HFFc6 (cell line): ENCODE results near the gene RBM20. TPM values are rescaled to one million over a fixed set of nuclear protein-coding genes. Genes with fewer than 3 reads are reported as not detected.
"Not testable (repeated sequence)": the region's sequence is repeated elsewhere in the genome, so short reads cannot be mapped to it uniquely, and the experiment has no call there.

Source experiments
- DNase-seq: peaks from one replicate; pipeline ENCODE4 v3.0.0-alpha.2; 2018
- H3K27ac Mint-ChIP-seq: 2 replicates; pipeline ENCODE4 v1.8.0; 2020; ENCODE audit warnings: mild to moderate bottlenecking, mixed read lengths
- H3K27me3 Mint-ChIP-seq: 2 replicates; pipeline ENCODE4 v1.8.0; 2021; ENCODE audit warnings: mild to moderate bottlenecking, moderate library complexity, mixed read lengths; ENCODE audit not compliant: insufficient read depth
- H3K36me3 Mint-ChIP-seq: 2 replicates; pipeline ENCODE4 v1.8.0; 2021; ENCODE audit warnings: low read depth, mixed read lengths
- H3K4me1 Mint-ChIP-seq: 2 replicates; pipeline ENCODE4 v1.8.0; 2020; ENCODE audit warnings: low read depth, mixed read lengths
- H3K4me3 Mint-ChIP-seq: 2 replicates; pipeline ENCODE4 v1.8.0; 2020; ENCODE audit warnings: mild to moderate bottlenecking, moderate library complexity, mixed read lengths
- H3K9me3 Mint-ChIP-seq: 2 replicates; pipeline ENCODE4 v1.8.0; 2020; ENCODE audit warnings: mild to moderate bottlenecking, mixed read lengths
- total RNA-seq, 6 experiments: library from RNA; stranded (reverse); fragmentation: NEBNext Ultra II Directional; extraction: Animal tissue kit (Norgen Biotek cat#: 25700); gene quantifications; 2 replicates in 1 of 6; 3 replicates in 5 of 6; pipeline ENCODE4 v1.2.3, GENCODE V29; 2021
- TF ChIP-seq, protein P1 (sequence below): fragments of 200-600 bp; sonication (generic); IDR thresholded peaks from 2 replicates; pipeline ENCODE4 v1.5.0; 2021; ENCODE audit warnings: antibody characterized with exemption, mild to moderate bottlenecking

Gene RBM20
- total RNA-seq, 6 experiments from 2014 or later = not detected

DNA sequence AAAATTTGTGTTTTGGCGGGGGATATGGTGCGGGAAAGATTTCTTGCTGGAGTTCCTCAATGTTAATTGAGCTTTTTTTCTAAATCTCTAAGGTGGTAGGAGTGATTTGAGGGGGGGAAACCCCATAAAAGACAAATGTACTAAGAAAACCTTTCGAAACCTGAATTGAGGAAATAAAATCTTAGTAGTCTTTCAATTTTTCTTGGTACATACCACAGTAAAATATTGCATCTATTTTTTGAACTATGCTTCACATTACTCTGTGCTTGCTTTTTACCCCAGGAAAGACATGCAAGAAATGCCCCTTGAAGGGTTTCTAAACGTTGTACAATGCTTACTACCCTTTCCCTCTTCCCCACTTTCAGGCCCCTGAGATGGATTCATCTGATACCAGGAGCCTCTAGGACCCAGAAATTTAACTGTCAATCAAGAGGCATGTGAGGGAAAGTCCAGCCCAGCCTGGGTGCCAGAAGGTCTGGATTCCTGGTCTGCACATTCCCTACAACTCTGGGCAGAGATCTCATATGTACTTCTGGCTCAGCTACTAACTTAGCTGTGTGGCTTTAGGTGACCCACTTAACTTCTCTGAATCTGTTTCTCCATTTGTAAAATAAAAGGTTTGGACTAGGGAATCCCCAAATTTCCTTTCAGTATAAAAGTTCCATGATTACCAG is 221.8 kb downstream of the RBM20 start:
- H3K4me3 Mint-ChIP-seq = peak overlapping the region; percentile 55
- H3K27me3 Mint-ChIP-seq = peaks cover 2% of the 10 kb centered on the region; the same call in 1 of the 2 replicates
- DNase-seq = no peak
- TF ChIP-seq, protein P1, sequence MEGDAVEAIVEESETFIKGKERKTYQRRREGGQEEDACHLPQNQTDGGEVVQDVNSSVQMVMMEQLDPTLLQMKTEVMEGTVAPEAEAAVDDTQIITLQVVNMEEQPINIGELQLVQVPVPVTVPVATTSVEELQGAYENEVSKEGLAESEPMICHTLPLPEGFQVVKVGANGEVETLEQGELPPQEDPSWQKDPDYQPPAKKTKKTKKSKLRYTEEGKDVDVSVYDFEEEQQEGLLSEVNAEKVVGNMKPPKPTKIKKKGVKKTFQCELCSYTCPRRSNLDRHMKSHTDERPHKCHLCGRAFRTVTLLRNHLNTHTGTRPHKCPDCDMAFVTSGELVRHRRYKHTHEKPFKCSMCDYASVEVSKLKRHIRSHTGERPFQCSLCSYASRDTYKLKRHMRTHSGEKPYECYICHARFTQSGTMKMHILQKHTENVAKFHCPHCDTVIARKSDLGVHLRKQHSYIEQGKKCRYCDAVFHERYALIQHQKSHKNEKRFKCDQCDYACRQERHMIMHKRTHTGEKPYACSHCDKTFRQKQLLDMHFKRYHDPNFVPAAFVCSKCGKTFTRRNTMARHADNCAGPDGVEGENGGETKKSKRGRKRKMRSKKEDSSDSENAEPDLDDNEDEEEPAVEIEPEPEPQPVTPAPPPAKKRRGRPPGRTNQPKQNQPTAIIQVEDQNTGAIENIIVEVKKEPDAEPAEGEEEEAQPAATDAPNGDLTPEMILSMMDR = no peak
- H3K4me1 Mint-ChIP-seq = peaks cover 50% of the 10 kb centered on the region
- H3K9me3 Mint-ChIP-seq = no peaks in the 10 kb centered on the region
- peak overlapping the region; percentile 72 for H3K27ac Mint-ChIP-seq
- no peaks in the 10 kb centered on the region for H3K36me3 Mint-ChIP-seq

DNA sequence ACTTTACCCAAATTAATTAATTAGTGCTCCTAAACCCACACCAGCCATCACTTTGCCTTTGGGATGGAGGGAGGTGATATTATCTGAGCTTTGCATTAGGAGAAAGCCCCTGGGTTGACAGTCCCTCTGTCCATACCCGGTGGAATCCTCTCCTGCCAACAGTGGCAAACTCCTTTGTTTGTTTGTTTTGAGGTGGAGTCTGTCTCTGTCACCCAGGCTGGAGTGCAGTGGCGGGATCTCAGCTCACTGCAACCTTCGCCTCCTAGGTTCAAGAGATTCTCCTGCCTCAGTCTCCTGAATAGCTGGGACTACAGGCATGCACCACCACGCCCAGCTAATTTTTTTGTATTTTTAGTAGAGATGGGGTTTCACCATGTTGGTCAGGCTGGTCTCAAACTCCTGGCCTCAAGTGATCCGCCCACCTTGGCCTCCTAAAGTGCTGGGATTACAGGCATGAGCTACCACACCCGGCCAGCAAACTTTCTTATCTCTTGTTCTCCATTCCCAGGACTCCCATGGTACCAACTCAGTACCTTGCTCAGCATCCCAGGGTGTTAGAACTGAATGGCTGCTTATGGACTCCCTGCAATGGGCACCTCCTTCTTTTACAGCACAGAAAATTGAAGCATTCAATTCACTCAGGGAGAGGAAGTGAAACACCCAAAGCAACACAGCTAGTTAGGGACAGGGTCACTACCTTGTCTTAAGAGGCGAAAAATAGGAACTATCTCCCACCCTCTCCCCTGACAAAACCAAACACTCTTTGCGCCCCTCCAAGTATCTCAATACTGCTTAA is 223.1 kb downstream of the RBM20 start:
- not testable (repeated sequence) for DNase-seq, H3K27me3 Mint-ChIP-seq, H3K36me3 Mint-ChIP-seq, H3K9me3 Mint-ChIP-seq, H3K4me3 Mint-ChIP-seq
- H3K27ac Mint-ChIP-seq = peak overlapping the region; percentile 25; the same call in 1 of the 2 replicates
- peaks cover 52% of the 10 kb centered on the region for H3K4me1 Mint-ChIP-seq

DNA sequence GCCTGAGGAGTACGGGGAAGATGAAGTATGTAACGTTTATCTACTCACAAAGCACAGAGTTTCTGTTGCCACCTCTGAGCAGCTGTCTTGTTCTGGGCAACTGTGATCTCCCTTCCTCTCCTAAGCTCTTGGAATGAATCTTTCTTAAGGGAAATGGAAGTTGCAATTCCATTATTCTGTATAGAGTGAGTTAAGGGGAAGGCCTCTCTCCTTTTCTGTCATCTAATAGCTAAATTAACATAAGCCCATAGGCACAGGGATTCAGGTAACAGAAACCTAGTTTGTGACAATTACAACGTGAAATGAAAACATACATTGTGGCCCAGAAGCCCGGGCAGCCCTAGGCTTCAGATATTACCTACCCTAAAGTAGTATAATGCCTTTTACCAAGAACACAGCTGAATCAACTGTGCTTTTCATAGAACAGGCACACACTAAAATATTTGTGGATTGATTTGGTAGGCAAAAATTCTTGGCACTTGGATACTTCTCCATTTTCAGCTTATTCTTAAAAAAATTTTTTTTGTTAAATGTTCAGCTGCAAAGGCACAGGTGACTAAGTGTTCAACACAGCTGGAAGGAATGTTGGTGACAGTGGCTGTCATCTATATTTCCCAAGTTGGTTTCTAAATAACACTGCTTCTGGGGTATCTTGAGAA is 223.8 kb downstream of the RBM20 start:
- Mint-ChIP-seq H3K4me3 (no peak overlapping the region), H3K27ac (peak overlapping the region; percentile 25; the same call in 1 of the 2 replicates), H3K36me3 (no peaks in the 10 kb centered on the region), H3K27me3 (peaks cover 6% of the 10 kb centered on the region), H3K9me3 (no peaks in the 10 kb centered on the region), H3K4me1 (peaks cover 49% of the 10 kb centered on the region)
- TF ChIP-seq, protein P1 = no peak
- no peak for DNase-seq

DNA sequence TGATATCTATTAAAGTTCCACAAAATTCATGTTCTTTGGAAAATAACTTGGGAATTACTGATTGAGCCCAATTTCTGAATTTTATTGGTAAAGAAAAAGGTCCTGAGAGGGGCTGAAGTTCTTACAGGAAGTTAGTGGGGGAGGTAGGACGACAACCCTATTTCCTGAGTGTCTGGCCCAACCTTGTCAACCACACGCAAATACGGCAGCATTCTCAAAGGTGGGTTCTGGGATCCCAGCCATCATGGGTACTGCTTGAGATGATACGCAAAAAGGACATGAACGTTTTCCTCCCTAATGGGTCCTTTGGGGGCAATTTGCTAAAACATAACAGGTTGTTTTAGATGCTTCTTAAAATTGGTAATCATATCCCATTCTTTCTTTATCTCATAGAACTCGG is 224.8 kb downstream of the RBM20 start:
- no peak overlapping the region for H3K4me3 Mint-ChIP-seq

DNA sequence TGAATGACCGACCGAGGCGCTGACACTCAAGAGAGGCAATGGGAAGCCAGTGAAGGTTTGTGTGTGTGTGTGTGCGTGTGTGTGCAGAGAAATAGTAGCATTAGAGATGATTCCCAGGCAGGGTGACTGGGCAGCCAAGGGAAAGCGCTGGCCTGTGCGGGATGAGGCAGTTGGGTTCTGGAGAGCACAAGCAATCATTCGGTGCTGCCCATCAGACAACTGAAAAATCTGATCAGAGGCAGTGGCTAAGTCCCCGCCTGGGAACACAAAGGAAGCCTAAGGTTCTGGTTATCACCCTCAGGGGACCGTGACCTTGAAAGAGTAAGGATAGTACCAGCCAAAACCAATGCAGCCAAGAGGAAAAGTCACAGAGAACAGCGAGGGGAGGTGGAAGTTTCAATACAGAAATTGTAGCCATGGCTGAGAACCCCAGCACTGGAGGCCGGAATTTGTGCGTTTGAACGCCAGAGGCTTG is 226.7 kb downstream of the RBM20 start:
- TF ChIP-seq, protein P1 = no peak
- DNase-seq = no peak
- peak overlapping the region; percentile 92 for H3K27ac Mint-ChIP-seq
- peaks cover 43% of the 10 kb centered on the region for H3K4me1 Mint-ChIP-seq
- H3K4me3 Mint-ChIP-seq = peak overlapping the region; percentile 94
- no peaks in the 10 kb centered on the region for H3K36me3 Mint-ChIP-seq
- no peaks in the 10 kb centered on the region for H3K9me3 Mint-ChIP-seq
- peaks cover 6% of the 10 kb centered on the region for H3K27me3 Mint-ChIP-seq

More for the DNA sequence above, 224.8 kb downstream of the RBM20 start:
- DNase-seq = no peak
- Mint-ChIP-seq H3K9me3 (no peaks in the 10 kb centered on the region), H3K4me1 (peaks cover 53% of the 10 kb centered on the region), H3K36me3 (no peaks in the 10 kb centered on the region), H3K27ac (no peak overlapping the region), H3K27me3 (peaks cover 6% of the 10 kb centered on the region)
- TF ChIP-seq, protein P1 = no peak
